C4-2B (cell line): ENCODE measurements around the gene DLGAP1.

ENCODE experiments used
- H3K27ac ChIP-seq: fragments of 450-650 bp; 2 replicates; pipeline ENCODE4 v1.5.1; 2017
- CTCF ChIP-seq: fragments of 450-650 bp; conservative IDR thresholded peaks from 2 replicates; pipeline ENCODE4 v1.5.1; 2017; ENCODE audit warnings: mild to moderate bottlenecking
- ZFX ChIP-seq: fragments of 450-650 bp; IDR thresholded peaks from 2 replicates; pipeline ENCODE4 v1.6.1; 2017

Gene DLGAP1

GRCh38 chr18:3794537-3795348 lies 660.4 kb downstream of the DLGAP1 start:
- H3K27ac ChIP-seq, result no peak overlapping the region
- TF ChIP-seq ZFX (no peak), CTCF (no peak)

GRCh38 chr18:3793545-3793944 lies 661.6 kb downstream of the DLGAP1 start:
- no peak overlapping the region for H3K27ac ChIP-seq
- TF ChIP-seq ZFX (no peak), CTCF (no peak)

GRCh38 chr18:3793111-3793510 lies 662.0 kb downstream of the DLGAP1 start:
- TF ChIP-seq ZFX (no peak), CTCF (no peak)

GRCh38 chr18:3792711-3793110 lies 662.4 kb downstream of the DLGAP1 start:
- TF ChIP-seq ZFX, result no peak
- no peak for TF ChIP-seq CTCF

More at GRCh38 chr18:3793111-3793510, 662.0 kb downstream of the DLGAP1 start:
- no peak overlapping the region for H3K27ac ChIP-seq

GRCh38 chr18:3791238-3791637 lies 663.9 kb downstream of the DLGAP1 start:
- H3K27ac ChIP-seq, result no peak overlapping the region
- TF ChIP-seq ZFX (no peak), CTCF (no peak)

More at GRCh38 chr18:3792711-3793110, 662.4 kb downstream of the DLGAP1 start:
- H3K27ac ChIP-seq, result no peak overlapping the region

- TF ChIP-seq ZFX (no peak), CTCF (no peak)
Observed at GRCh38 chr18:3790703-3791102, 664.4 kb downstream of the DLGAP1 start.

GRCh38 chr18:3789525-3789924 lies 665.6 kb downstream of the DLGAP1 start:
- TF ChIP-seq CTCF, result no peak
- no peak for TF ChIP-seq ZFX
- H3K27ac ChIP-seq, result no peak overlapping the region

More at GRCh38 chr18:3790703-3791102, 664.4 kb downstream of the DLGAP1 start:
- no peak overlapping the region for H3K27ac ChIP-seq
